Stomach (tissue), 4 donors: ENCODE data around the gene TM4SF18.

Experiments used
- EP300 ChIP-seq: sonication (generic); formaldehyde crosslinking; IDR thresholded peaks from one replicate; pipeline ENCODE4 v1.6.1; 2017; ENCODE audit warnings: antibody characterized with exemption
- POLR2A ChIP-seq, 4 donors: fragments of 450-650 bp; IDR thresholded peaks; one replicate each; pipeline ENCODE4 v1.6.1; 2016; ENCODE audit warnings: antibody characterized with exemption in 4 of 4, control low read depth in 2 of 4, mild to moderate bottlenecking in 1 of 4, moderate library complexity in 1 of 4
- TF ChIP-seq, protein P1 (sequence below), 7 experiments: fragments of 450-650 bp in 4 of 7; fragments of 200-600 bp in 3 of 7; sonication (generic) in 3 of 7; IDR thresholded peaks; one replicate each; pipeline ENCODE4 v1.5.1; 2016 to 2019; ENCODE audit warnings: antibody characterized with exemption in 7 of 7, control low read depth in 2 of 7, mild to moderate bottlenecking in 1 of 7

DNA sequence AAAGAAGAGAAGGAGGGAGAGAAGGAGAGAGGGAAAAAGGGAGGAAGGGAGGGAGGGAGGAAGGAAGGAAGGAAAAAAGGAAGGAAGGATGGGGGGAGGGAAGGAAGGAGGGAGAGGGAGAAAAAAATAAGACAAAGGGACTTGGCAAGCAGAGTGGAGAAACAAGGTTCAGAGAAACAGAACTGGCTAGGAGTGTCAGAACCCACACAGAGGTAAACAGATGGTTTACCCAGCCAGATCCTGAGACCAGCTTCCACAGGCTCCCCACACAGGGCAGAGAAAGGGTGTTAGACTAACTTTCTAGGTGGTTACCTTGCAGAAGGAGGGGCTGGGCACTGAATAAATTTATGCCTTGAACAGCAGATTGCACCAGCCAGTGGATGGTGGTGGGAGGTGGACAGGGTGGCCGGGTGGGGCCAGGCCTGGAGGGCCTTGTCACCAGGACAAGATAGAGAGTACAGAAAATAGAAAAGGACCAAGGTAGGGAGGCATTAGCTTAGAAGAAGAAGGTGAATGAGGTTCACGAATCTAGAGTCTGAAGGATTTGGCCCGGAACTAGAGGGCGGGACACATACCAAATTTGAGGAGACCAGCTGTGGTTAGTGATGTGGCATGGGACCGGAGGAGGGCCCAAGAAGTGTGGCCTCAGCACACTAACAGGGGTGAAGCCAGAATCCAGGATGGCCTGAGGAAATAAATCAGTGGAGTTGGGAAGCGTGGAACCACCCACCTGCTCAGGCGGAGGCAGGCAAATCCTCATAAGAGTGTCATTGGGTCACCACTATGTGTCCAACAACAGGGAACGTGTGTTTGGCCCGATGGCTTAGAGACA lies 45.3 kb upstream of the TM4SF18 start:
- TF ChIP-seq, protein P1, sequence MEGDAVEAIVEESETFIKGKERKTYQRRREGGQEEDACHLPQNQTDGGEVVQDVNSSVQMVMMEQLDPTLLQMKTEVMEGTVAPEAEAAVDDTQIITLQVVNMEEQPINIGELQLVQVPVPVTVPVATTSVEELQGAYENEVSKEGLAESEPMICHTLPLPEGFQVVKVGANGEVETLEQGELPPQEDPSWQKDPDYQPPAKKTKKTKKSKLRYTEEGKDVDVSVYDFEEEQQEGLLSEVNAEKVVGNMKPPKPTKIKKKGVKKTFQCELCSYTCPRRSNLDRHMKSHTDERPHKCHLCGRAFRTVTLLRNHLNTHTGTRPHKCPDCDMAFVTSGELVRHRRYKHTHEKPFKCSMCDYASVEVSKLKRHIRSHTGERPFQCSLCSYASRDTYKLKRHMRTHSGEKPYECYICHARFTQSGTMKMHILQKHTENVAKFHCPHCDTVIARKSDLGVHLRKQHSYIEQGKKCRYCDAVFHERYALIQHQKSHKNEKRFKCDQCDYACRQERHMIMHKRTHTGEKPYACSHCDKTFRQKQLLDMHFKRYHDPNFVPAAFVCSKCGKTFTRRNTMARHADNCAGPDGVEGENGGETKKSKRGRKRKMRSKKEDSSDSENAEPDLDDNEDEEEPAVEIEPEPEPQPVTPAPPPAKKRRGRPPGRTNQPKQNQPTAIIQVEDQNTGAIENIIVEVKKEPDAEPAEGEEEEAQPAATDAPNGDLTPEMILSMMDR (IDR thresholded peaks at IDR 0.05): no peak
- no peak for TF ChIP-seq POLR2A (IDR thresholded peaks at IDR 0.05)
- no peak for TF ChIP-seq EP300
